Stimulated activated CD8-positive, alpha-beta memory T cell treated with anti-CD3 and anti-CD28 coated beads, Interleukin-7, amount 100 ng/mL, for 48 hours (primary cell): ENCODE measurements around the gene CCDC74B.
"Not testable (repeated sequence)": the region's sequence is repeated elsewhere in the genome, so short reads cannot be mapped to it uniquely, and the experiment has no call there.

Source experiments
- DNase-seq, 2 donors: peaks; one replicate each; pipeline ENCODE4 v3.0.0-alpha.2; 2020; ENCODE audit warnings: low read depth in 1 of 2; ENCODE audit errors: extremely low read depth in 1 of 2

Gene CCDC74B

DNA sequence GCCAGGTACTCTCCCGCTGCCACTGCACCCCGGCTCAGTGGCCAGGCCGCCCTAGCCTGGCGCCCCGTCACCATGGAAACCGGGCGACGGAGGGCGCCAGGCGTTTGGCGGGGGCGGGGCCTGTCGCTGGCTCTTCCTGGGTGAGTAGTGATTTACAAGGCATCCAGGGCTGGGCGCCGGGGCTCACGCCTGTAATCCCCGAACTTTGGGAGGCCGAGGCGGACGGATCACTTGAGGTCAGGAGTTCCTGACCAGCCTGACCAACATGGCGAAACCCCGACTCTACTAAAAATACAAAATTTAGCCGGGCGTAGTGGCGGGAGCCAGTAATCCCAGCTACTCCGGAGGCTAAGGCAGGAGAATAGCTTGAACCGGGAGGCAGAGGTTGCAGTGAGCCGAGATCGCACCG lies at the start of gene CCDC74B:
Gene CCDC74B (minus strand): TSS at position 107 of the 409 bp plus-strand sequence. CDS start 116 bp downstream, outside the sequence.
- DNase-seq: peak; percentile 26 to 33

DNA sequence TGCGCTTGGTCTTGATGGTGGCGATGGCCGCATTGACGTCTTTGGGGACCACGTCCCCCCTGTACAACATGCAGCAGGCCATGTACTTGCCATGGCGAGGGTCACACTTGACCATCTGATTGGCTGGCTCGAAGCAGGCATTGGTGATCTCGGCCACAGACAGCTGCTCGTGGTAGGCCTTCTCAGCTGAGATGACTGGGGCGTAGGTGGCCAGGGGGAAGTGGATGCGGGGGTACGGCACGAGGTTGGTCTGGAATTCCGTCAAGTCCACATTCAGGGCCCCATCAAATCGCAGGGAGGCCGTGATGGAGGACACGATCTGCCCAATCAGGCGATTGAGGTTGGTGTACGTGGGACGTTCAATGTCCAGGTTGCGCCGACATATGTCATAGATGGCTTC lies 48.9 kb upstream of the CCDC74B start:
- DNase-seq: not testable (repeated sequence)

DNA sequence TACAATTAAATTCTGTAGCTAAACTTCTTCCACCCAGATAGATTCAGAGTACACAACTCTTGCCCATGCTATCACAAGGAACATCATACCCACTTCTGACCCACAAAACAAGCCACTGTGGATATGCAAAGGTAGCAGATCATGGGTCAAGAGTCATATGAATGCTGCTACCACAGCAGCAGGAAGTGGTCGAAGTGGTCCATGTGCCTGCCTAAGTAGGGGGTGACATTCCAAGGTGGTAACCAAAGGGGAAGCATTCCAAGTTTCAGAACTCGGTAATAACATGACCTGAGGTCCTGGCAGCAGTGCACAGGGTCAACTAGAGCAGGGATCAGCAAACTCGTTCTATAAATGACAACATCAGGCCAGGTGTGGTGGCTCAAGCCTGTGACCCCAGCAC lies 47.5 kb upstream of the CCDC74B start:
- DNase-seq: not testable (repeated sequence)

DNA sequence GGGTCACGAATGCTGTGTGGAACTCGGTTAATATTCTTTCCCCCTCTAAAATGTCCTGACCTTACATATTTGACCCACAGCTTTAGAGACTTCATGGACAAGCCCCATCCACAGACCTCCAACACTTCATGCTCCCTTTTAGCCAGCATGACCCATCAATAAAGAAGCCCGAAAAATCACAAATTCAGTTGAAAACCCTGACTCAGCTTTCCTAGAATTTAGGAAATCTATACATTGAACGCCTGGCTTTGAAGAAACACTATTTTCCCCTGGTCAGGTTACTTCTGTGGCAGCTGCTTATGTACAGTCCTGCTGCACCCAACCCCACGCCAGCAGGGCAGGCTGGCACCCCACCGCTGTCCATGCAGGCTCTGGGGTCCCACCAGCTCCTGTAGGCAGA lies 46.4 kb upstream of the CCDC74B start:
- DNase-seq: not testable (repeated sequence)

DNA sequence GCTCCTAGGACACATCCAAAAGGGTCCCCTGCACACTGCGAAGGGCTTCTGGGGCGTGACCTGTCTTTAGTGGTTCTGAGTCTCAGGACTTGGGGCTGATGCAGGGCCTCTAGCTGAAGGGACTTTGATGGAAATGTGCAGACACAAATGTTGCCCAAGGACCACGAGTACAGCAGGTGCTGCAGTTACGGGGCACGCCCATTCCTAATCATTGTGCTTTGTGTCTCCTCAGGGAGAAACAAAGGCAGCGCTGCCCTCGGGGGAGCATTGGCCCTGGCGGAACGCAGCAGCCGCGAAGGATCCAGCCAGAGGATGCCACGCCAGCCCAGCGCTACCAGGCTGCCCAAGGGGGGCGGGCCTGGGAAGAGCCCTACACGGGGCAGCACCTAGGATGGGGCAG lies 45.3 kb upstream of the CCDC74B start:
- DNase-seq: no peak

DNA sequence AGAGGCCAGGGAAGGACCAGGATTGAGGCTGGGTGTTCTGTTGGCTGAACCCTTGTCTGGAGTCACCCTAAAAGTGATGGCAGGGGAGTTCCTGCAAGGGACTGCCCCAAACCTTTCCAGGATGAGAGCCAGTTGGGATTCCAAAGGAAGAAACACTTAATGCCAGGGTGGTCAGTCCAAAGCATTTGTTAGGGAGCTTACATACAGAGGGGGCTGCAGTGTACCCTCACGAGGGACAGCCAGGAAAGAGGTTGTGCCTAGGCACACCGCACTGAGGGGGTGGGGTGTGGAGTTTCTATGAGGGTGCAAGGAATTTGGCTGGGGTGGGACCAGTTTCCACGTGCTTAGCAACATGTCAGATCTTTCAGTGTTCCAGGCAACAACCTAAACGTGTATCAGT lies 44.0 kb upstream of the CCDC74B start:
- not testable (repeated sequence) for DNase-seq

DNA sequence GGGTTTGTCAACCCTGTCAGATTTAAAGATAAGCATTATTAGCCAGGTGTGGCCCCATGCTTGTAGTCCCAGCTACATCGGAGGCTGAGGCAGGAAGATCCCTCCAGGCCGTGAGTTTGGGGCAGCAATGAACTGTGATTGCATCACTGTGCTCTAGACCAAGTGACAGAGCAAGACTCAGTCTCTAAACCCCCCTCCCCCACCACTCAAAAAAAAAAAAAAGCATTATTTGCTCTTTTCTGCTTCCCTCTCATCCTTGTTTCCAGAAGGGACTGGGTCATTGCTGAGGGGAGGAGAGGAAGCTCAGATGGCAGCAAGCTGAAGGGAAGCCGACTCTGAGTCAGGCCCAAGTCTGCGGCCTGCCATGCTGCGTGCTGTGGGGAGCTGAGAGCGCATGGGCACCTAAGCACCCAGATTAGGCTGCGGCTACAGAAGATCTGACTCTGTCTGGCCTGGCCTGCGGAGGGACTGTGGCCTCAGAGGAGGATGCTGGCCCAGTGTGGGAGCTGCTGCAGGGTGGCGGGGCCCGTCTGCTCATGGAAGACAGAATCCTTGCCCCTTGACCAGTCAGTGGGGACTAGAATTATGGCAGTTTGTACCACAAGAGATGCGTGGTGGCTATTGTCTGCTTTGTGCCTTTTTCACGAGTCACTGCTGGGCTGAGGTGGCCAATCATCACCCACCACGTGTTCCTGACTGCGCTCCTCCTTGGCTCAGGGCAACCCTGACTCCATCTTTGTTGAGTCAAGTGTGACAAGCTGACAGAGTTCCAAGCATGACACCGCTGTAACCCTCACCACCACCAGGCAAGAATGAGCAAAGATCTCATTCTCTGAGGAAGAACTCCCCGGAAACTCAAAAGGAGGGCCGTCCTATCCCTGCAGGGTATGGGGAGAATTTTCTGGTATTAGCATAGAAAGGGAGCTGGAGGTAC lies 43.2 kb upstream of the CCDC74B start:
- DNase-seq: not testable (repeated sequence)

DNA sequence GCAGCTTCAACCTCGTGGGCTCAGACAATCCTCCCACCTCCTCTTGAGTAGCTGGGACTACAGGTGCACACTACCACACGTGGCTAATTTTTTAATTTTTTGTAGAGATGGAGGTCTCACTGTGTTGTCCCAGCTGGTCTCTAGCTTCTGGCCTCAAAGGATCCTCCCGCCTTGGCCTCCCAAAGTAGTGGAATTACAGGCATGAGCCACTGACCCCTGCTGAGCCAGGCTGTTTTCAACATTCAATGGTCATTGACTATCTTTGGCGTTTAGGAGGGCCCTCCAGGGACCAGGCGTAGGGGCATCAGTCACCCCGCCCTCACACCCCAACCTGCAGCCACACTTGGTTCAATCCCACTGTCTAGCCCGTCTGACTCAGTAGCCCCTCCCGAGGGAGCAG lies 42.4 kb upstream of the CCDC74B start:
- DNase-seq: no peak

DNA sequence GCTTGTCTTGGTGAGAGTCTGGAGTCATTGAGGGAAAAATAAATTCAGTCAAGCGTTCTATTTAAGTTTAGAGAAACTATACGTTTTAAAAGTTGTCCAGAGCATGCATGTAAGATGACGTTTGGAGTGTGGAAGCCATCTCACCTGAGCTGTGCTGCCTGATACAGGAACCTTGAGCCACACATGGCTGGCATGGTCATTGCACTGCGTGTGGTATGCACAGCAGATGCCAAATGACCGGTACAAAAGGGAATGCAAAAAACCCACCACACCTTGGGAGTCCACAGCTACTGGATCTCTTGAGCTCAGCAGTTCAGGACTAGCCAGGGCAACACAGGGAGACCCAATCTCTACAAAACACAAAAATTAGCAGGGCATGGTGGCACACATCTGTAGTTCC lies 41.5 kb upstream of the CCDC74B start:
- no peak for DNase-seq

DNA sequence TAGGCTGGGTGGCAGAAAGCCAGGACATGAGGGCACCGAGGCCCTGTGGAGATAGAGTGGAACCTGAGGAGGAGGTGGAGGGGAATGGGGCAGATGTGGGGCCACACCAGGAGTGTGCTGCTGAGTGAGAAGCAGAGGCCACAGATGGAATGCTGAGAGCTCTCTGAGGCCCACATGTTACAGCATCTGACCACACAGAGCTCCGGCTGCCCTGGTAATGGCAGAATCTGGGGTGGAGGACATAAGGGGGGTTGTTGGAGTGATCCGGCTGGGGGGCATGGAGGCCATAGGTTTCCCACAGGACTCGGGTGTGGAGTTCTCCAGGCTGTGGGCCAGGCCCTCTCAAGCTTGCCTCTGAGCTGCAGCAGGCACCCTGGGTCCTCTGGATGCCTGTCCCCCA lies 41.0 kb upstream of the CCDC74B start:
- no peak for DNase-seq

DNA sequence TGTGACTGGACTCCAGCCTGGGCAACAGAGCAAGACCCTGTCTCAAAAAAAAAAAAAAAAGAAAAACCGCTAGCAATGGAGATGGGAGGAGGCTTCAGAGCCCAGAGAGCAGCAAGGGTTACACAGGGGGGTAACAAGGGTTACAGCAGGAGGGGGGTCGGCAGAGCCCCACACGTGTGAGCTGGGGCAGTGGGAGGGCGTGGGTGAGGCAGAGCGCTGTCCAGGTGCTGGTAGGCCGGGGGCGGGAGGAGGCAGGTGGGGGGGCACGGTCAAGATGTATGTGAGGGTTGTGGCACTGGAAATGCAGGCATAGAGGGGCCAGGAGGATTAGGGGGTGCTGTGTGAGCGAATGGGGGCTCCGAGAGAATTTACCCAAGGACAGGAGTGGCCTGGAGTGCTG lies 40.5 kb upstream of the CCDC74B start:
- no peak for DNase-seq

DNA sequence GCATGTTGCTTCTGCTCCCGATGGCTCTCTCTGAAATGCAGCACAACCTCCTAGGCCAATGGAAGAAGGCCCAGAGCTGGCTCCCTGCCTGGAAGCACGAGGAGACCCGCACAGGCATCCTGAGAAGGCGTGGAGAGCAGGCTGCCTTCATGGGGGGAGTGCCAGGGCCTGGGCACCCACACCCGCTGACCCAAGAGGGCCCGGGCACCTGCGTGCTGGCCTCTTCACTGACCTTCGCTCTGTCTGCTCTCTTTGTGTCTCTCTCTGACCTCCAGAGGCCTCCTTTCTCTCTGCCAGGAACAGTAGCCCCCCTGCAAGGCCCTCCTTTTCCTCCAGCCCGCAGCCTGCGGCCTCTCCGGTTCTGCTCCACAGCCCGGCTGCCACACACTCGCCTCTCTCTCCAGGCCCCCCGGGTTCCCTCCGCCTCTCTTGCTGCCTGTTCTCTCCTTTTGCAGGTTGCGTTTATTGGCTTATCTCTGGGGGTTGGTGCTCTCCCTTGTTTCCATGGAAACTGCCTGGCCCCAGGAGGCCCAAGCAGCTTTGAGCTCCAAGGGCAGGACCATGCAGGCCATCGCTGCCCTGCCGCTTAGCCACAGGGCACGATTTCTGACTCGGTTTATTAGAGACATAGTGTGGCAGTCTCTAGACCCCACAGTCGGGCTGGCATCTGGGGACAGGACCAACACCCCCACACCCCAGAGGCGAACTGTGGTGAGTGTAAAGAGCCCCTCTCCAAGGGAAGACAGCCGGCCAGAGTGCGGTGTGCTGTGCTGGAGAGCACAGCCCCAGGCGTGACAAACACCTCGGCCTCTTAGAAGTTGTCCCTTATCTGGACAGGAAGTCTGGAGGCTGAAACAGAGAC lies 38.8 kb upstream of the CCDC74B start:
- no peak for DNase-seq

DNA sequence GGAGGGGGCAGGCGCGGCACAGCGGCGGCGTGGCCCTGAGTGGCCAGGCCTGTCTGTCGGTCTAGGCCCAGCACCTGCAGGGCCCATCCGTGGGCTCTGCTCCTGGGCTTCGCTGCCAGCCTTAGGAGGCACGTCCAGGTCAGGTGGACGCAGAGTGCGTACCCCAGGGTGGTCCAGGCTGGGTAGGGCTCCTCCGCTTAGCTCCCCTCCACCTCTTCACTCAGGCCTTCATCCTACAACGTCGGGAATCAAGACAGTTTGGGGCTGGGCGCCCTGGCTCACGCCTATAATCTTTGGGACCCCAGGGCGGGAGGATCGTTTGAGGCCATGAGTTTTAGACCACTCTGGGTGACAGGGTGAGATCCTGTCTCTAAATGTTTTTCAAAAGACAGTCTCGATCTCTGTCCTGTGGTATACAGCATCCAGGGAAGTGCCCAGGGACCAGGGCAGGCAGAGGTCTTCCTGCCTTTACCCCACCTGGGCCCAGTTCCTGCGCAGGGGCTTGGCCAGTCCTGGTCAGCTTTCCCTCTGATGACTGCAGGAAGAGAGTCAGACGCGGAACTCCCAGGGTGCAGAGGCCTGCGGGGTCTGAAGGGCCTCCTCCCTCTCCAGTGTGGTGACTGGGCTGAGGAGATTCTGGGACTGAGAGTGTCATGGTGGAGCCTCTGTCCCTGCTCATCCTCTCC lies 38.1 kb upstream of the CCDC74B start:
- not testable (repeated sequence) for DNase-seq

DNA sequence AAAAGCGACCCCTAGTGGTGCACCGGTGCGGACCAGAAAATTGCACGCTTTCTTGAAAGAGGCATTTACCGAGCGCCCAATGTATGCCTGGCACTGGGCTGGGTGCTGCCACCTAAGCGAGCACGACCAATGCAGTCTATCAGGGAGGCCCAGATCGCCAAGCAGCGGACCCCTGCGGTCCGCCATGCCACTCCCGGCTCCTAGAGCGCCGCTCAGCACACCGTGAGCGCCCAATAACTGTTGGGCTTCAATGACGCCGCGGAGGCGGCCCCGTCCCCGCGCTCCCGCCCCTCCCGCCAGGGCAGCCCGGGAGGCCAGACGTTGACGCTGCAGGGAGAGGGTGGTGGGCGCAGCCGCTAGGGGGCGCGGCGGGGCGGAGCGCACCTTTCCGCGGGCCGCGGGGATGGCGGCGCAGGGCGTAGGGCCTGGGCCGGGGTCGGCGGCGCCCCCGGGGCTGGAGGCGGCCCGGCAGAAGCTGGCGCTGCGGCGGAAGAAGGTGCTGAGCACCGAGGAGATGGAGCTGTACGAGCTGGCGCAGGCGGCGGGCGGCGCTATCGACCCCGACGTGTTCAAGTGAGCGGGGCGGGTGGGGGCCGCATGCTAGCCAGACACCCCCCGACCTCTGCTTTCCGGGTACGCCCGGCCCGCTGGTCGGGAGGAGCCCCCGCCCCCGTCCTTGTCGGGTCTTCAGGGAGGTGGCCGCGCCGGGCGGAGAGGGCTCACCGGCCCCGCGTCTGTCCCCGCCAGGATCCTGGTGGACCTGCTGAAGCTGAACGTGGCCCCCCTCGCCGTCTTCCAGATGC lies 37.2 kb upstream of the CCDC74B start, which contains the start of gene MZT2B:
Gene MZT2B (plus strand): TSS at position 383 of the 803 bp plus-strand sequence. CDS start 21 bp downstream, at position 404.
- DNase-seq: peak; percentile 76 to 78

DNA sequence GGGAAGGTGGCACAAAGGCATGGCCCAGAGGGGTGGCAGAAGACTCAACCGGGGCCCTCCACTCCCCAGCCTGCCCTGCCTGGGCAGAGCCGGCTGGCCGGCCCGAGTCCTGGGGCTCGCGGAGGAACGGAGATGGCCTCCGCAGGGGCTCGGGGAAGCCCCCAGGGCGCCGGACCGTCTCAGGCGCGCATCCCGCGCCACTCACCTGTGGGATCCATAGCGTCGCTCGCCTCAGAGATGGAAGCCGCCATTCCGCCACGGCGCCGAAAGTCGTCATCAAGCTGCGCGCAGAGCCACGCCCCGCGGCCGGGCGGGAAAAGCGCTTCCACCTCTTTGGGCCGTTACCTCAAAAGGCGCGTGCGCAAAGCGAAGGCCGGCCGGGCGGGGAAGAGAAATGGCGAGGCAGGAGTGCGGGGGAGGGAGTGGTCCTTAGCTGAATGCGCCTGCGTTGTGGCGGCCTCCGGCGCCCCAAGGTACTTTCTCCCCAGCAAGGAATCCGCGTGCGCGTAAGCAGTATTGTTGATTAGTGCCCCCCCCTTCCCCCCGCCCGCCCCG lies 36.5 kb upstream of the CCDC74B start, which contains the start of gene SMPD4:
Gene SMPD4 (minus strand): TSS at position 278 of the 555 bp plus-strand sequence. CDS start 5,010 bp downstream, outside the sequence.
- DNase-seq: peak; percentile 93 to 96

DNA sequence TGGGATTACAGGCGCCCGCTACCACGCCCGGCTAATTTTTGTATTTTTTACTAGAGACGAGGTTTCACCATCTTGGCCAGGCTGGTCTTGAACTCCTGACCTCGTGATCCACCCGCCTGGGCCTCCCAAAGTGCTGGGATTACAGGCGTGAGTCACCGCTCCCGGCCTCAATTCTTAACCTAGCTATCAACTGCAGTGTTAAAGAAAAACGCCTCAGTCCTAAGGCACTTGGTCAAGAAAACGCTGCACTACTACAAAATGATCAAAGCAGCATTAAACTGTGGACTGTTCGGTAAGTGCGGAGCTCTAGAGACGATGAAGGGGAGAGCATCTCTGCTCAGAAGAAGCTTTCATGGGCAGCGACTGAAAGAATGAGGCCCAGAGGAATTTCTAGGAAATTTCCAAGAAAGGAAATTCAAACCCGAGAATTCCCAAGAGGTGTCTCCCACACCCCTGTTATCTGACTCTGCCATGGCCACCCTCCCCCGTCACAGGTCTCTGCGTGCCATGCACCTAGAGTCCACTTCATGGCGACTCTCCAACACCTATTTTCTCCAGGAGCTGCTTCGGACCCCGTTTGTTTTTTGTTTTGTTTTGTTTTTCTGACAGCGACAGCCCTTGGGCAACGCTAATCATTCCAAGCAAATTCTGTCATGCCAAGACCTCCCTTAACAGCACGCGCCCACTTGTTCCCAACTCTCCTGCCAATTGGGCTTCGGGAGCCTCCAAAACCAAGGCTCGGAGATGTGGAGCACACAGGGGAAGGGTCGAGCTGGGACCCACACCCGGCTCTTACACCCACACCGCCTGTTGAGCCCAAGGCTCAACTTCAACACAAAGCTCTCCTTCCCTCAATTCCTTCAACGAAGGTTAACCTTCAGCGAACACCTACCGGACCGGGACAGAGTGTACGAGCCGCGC lies 35.8 kb upstream of the CCDC74B start:
- not testable (repeated sequence) for DNase-seq

DNA sequence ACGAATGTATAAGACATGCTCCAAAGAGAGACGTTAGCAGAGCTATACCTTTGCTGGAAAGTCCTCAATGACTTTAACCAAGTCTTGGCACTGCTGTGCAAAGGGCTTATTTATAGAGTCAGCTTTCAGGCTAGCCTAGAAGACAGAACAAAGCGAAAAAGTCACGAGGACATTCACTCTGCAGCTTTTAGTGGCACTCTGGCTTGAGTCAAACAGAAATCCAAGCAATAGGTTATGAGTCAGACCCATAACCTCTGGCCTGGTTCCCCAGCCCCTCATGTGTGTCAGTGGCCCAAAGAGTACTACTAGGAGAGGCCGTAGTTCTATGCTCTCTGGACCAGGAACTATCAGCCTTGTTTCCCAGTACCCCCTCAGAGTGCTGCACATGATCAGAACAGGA lies 30.0 kb upstream of the CCDC74B start:
- not testable (repeated sequence) for DNase-seq

DNA sequence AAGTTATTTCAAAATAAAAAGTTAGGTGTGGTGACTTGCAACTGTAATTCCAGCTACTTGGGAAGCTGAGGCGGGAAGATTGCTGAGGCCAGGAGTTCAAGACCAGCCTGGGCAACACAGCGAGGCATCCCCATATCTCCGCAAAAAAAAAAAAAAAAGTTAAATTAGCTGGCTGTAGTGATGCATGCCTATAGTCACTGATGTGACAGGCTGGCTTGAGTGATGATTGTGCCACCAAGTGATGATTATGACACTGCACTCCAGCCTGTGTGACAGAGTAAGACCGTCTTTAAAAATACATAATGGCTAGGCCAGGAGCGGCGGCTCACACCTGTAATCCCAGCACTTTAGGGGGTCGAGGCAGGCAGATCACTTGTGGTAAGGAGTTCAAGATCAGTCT lies 25.0 kb upstream of the CCDC74B start:
- no peak for DNase-seq
